Endodermal cell (in vitro differentiated cells): Measurements from ENCODE around the gene POLR2L. TPM values are rescaled to one million over a fixed set of nuclear protein-coding genes. Genes with fewer than 3 reads are reported as not detected.

Experiments
- DNase-seq: peaks from one replicate; pipeline ENCODE4 v3.0.0-alpha.2; 2017
- H3K27ac ChIP-seq: 2 replicates; pipeline ENCODE4 v1.5.1; 2013; ENCODE audit warnings: mild to moderate bottlenecking, low read depth, low read length, moderate library complexity
- H3K27me3 ChIP-seq: 2 replicates; pipeline ENCODE4 v1.6.1; 2013; ENCODE audit warnings: mild to moderate bottlenecking, low read length, moderate library complexity; ENCODE audit not compliant: insufficient read depth, control insufficient read depth, poor library complexity, severe bottlenecking
- H3K36me3 ChIP-seq: 2 replicates; pipeline ENCODE4 v1.7.0; 2013; ENCODE audit warnings: mild to moderate bottlenecking, low read length, moderate library complexity; ENCODE audit not compliant: control insufficient read depth, insufficient read depth
- H3K4me1 ChIP-seq: one replicate; pipeline ENCODE4 v1.7.0; 2013; ENCODE audit warnings: low read length; ENCODE audit not compliant: control insufficient read depth, insufficient read depth
- H3K4me3 ChIP-seq: 2 replicates; pipeline ENCODE4 v1.5.1; 2013; ENCODE audit warnings: mild to moderate bottlenecking, low read length, moderate library complexity
- H3K9ac ChIP-seq: 2 replicates; pipeline ENCODE4 v1.6.1; 2013; ENCODE audit warnings: mild to moderate bottlenecking, low read length, moderate library complexity; ENCODE audit not compliant: poor library complexity, severe bottlenecking; ENCODE audit errors: extremely low read depth
- H3K9me3 ChIP-seq: 2 replicates; pipeline ENCODE4 v1.6.1; 2013; ENCODE audit warnings: mild to moderate bottlenecking, low read length, moderate library complexity; ENCODE audit not compliant: control insufficient read depth
- H3K27ac Mint-ChIP-seq: 2 replicates; pipeline ENCODE4 v1.8.0; 2020; ENCODE audit warnings: mixed read lengths
- H3K27me3 Mint-ChIP-seq: 2 replicates; pipeline ENCODE4 v1.8.0; 2021; ENCODE audit warnings: mild to moderate bottlenecking, mixed read lengths; ENCODE audit not compliant: insufficient read depth
- H3K36me3 Mint-ChIP-seq: 2 replicates; pipeline ENCODE4 v1.8.0; 2020; ENCODE audit warnings: low read depth, mixed read lengths
- H3K4me1 Mint-ChIP-seq: 2 replicates; pipeline ENCODE4 v1.8.0; 2020; ENCODE audit warnings: mixed read lengths
- H3K4me3 Mint-ChIP-seq: 2 replicates; pipeline ENCODE4 v1.8.0; 2020; ENCODE audit warnings: mild to moderate bottlenecking, moderate library complexity, mixed read lengths
- H3K9me3 Mint-ChIP-seq: 2 replicates; pipeline ENCODE4 v1.8.0; 2020; ENCODE audit warnings: mild to moderate bottlenecking, mixed read lengths
- WGBS, 2 experiments: methylation state at CpG; one replicate each; pipeline versions ENCODE4 v1.1.5 to v1.1.7; 2013; ENCODE audit warnings: missing lambda C conversion rate in 2 of 2, mixed read lengths in 1 of 2; ENCODE audit not compliant: insufficient coverage in 1 of 2, insufficient read length in 1 of 2; 5-methylcytosine and 5-hydroxymethylcytosine counted together
- total RNA-seq, 2 donors: library from RNA; stranded (reverse); fragmentation: NEBNext Ultra II Directional in 1 of 2; extraction: Animal tissue kit (Norgen Biotek cat#: 25700) in 1 of 2; gene quantifications; 2 replicates in 1 of 2; 3 replicates in 1 of 2; pipeline ENCODE4 v1.2.1, GENCODE V29; 2021
- TF ChIP-seq, protein P1 (sequence below): fragments of 200-600 bp; sonication (generic); conservative IDR thresholded peaks from 2 replicates; pipeline ENCODE4 v1.5.0; 2021; ENCODE audit warnings: antibody characterized with exemption, mild to moderate bottlenecking

Gene POLR2L
- total RNA-seq, 2 donors from 2014 or later, result 139 to 148 TPM

DNA sequence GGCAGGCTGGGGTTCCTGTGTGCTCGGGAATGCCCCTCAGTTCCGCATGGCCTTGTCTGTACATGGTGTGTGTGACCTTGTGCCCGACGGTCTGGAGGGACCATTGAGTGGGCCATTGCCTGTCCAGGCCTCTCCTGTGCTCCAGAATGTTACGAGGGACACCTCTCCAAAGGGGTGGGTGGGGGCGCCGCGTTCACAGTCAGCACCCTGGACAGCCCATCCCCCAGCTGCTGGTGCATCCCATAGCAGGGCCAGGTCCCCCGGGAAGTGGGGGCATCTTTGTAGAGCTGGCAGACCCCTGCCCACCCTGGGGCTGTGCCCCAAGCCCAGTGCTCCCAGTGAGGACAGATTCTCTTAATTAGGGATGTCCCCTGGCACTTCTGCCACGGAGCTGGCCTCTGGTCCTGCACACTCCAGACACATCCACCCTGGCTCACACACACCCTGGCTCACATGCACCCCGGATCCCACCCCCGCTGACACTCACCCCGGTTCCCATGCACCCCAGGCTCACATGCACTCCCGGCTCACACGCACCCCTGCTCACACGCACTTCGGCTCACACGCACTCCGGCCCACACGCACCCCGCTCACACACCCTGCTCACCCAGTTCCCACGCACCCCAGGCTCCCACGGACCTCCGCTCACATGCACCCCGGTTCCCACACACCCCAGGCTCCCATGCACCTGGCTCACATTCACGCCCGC, 15.9 kb upstream of the POLR2L start:
- TF ChIP-seq, protein P1, sequence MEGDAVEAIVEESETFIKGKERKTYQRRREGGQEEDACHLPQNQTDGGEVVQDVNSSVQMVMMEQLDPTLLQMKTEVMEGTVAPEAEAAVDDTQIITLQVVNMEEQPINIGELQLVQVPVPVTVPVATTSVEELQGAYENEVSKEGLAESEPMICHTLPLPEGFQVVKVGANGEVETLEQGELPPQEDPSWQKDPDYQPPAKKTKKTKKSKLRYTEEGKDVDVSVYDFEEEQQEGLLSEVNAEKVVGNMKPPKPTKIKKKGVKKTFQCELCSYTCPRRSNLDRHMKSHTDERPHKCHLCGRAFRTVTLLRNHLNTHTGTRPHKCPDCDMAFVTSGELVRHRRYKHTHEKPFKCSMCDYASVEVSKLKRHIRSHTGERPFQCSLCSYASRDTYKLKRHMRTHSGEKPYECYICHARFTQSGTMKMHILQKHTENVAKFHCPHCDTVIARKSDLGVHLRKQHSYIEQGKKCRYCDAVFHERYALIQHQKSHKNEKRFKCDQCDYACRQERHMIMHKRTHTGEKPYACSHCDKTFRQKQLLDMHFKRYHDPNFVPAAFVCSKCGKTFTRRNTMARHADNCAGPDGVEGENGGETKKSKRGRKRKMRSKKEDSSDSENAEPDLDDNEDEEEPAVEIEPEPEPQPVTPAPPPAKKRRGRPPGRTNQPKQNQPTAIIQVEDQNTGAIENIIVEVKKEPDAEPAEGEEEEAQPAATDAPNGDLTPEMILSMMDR, result no peak
- Mint-ChIP-seq H3K4me1 (peaks cover 4% of the 10 kb centered on the region), H3K36me3 (peaks cover 3% of the 10 kb centered on the region), H3K27ac (no peak overlapping the region), H3K27me3 (no peaks in the 10 kb centered on the region), H3K4me3 (no peak overlapping the region), H3K9me3 (no peaks in the 10 kb centered on the region)
- Histone ChIP-seq H3K27me3 (no peaks in the 10 kb centered on the region), H3K9me3 (no peaks in the 10 kb centered on the region), H3K27ac (no peak overlapping the region), H3K36me3 (no peaks in the 10 kb centered on the region), H3K9ac (no peak overlapping the region), H3K4me3 (no peak overlapping the region), H3K4me1 (no peaks in the 10 kb centered on the region)
- WGBS, 2 experiments, result 88 to 94% methylated on average over 17 to 27 of the region's 27 CpGs
- DNase-seq, result no peak

DNA sequence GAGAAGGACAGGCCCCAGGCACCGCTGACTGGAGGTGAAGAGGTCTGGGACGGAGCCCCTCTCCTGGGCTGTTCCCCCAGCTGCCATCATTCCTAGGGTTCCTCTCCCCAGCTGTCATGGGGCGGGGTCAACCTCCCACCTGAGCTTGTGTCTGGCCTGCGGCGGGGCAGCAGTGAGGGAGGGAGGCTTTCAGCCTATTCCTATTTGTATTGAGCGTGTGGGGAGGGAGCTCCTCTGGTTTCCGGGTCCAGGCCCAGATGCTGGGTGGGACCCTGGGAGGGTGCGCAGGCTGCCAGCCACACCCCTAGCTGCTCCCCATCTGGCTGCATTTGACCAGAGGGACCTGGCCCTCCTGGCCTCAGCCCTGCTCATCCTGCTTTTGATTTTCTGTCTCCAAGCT, 14.1 kb upstream of the POLR2L start:
- Histone ChIP-seq H3K36me3 (no peaks in the 10 kb centered on the region), H3K9ac (no peak overlapping the region), H3K27ac (no peak overlapping the region), H3K4me3 (no peak overlapping the region), H3K9me3 (no peaks in the 10 kb centered on the region), H3K27me3 (no peaks in the 10 kb centered on the region), H3K4me1 (no peaks in the 10 kb centered on the region)
- H3K27me3 Mint-ChIP-seq, result no peaks in the 10 kb centered on the region
- H3K4me1 Mint-ChIP-seq, result peaks cover 3% of the 10 kb centered on the region
- peaks cover 3% of the 10 kb centered on the region for H3K36me3 Mint-ChIP-seq
- H3K9me3 Mint-ChIP-seq, result no peaks in the 10 kb centered on the region
- no peak for DNase-seq
- TF ChIP-seq, protein P1, result no peak
- H3K27ac Mint-ChIP-seq, result no peak overlapping the region
- WGBS, 2 experiments, result 91 to 96% methylated on average over 6 to 7 of the region's 8 CpGs
- H3K4me3 Mint-ChIP-seq, result no peak overlapping the region

DNA sequence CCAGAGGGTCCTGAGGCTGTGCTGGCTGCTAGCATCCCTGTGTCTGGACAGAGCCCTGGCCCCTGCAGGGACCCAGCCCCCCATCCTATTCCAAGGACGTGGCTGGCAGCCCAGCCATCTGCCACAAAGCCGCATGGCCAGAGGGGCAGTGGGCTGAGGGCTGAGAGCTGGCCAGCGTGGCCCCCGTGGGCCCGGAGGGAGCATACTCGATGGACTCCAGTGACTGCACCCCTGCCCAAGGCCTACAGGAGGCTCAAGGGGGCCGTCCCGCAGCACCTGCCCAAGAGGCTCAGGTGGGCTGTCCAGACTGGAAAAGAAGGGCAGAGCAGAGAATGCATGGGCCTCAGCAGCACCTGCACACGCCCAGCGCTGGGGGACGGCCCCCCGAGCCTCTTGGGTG, 13.5 kb upstream of the POLR2L start:
- peaks cover 3% of the 10 kb centered on the region for H3K4me1 Mint-ChIP-seq
- TF ChIP-seq, protein P1, result peak; percentile 24
- H3K9ac ChIP-seq, result no peak overlapping the region

More for the DNA sequence above, 13.5 kb upstream of the POLR2L start:
- 92 to 93% methylated on average over 6 to 12 of the region's 12 CpGs for WGBS, 2 experiments
- Histone ChIP-seq H3K4me3 (no peak overlapping the region), H3K27me3 (no peaks in the 10 kb centered on the region), H3K4me1 (peaks cover 5% of the 10 kb centered on the region), H3K9me3 (no peaks in the 10 kb centered on the region), H3K36me3 (no peaks in the 10 kb centered on the region), H3K27ac (peak overlapping the region; percentile 5)
- Mint-ChIP-seq H3K27me3 (peaks cover 2% of the 10 kb centered on the region), H3K9me3 (no peaks in the 10 kb centered on the region), H3K36me3 (peaks cover 3% of the 10 kb centered on the region), H3K4me3 (no peak overlapping the region), H3K27ac (no peak overlapping the region)
- DNase-seq, result no peak
